Stimulated activated CD4-positive, alpha-beta T cell treated with anti-CD3 and anti-CD28 coated beads, Interleukin-15, amount 100 ng/mL, for 1 hour (primary cell): ENCODE measurements around the gene CEP104.

Experiments used
- DNase-seq, 2 donors: peaks; one replicate each; pipeline ENCODE4 v3.0.0-alpha.2; 2020; ENCODE audit warnings: low read depth in 1 of 2, low spot score in 1 of 2

The CEP104 gene

DNA sequence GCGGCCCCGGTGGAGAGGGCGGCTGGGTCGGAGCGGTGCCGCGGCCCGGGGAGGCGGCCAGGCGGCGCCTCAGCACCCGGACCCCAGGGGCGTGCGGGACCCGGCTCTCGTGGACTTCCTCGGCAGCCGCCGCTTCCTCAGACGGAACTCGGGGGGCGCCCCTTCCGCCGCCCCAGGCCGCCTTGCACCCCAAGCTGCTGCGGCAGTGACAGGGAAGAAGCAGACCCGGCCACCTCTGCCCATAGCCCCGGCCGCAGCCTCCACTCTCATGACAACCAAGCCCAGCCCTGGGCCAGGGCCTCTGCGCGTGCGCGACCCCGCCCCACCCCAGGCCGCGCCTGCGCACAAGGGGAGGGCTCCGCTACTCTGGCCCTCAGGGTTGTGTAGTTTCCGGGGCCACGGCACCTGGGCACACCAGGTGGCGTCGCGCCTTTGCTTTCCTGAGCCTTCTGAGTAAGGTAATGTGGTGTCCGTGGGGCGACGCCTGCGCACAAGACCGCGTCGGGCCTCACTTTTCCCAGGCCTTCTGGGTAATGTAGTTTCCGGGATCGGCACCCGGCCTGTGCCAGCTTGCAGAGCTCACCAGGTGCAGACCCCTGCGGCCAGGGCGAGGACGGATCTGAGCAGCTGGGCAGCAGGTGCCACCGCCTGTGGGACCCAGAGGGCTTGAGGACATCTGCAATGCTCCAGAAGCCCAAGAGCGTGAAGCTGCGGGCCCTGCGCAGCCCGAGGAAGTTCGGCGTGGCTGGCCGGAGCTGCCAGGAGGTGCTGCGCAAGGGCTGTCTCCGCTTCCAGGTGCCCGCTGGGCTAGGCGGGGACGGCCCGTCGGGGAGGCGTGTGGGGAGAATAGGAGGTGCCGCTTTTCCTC is at the start of gene CEP104, which contains the start of gene DFFB:
CEP104 (minus strand) TSS at position 289 of the 868 bp plus-strand sequence. CDS start 4,804 bp downstream, outside the sequence.
DFFB (plus strand) TSS at position 554 of the 868 bp plus-strand sequence; CDS start at position 682, 128 bp downstream.
- peak; percentile 95 to 97 for DNase-seq

DNA sequence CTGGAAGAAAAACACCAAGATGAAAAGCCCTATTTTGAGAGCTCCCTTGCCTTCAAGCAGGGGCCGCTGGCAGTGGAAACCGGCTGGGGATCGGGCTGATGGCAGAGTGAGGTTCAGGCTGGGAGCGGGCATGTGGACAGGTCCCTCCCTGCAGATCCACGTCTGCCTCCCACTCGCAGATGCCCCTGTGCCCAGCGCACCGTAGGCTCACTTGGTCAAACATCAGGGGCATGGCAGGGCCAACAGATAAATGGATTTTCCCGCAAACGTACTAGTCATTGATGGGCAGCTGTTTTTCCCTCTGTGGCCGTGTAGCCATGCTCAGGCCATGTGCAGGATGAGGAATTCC is 49.6 kb upstream of the CEP104 start:
- no peak for DNase-seq

DNA sequence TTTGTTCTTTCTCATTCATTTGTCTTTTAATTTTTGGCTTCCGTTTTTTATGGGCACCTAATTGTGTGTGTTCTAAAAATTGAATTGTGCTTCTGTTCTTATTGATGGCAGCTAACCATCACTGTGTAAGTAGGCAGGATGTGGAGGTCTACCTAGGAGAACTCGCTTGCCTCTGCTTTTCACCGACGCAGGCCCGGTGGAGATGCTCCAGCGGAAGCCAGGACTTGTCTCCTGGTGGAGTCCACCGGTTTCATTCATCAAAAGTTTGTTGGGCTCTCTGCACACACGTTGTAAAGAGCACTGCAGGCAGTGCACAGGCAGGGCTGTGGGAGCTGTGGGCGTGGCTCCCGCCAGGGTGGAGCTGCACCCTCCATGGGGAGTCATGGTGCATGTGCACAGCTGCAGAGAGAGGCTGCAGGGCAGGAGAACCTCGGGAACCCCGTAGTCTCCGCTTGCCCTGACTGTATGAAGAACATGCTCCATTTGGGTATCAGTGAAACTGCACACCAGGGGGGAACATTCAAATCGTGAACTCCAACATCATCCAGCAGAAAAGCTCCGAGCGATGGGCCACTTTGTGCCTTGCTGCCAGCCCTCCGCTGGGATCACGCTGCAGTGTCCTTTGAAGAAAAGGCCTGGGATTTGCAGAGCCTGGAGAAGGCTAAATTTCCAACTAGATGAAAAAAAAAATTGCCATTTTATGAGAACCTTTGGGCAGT is 49.1 kb upstream of the CEP104 start:
- no peak for DNase-seq

DNA sequence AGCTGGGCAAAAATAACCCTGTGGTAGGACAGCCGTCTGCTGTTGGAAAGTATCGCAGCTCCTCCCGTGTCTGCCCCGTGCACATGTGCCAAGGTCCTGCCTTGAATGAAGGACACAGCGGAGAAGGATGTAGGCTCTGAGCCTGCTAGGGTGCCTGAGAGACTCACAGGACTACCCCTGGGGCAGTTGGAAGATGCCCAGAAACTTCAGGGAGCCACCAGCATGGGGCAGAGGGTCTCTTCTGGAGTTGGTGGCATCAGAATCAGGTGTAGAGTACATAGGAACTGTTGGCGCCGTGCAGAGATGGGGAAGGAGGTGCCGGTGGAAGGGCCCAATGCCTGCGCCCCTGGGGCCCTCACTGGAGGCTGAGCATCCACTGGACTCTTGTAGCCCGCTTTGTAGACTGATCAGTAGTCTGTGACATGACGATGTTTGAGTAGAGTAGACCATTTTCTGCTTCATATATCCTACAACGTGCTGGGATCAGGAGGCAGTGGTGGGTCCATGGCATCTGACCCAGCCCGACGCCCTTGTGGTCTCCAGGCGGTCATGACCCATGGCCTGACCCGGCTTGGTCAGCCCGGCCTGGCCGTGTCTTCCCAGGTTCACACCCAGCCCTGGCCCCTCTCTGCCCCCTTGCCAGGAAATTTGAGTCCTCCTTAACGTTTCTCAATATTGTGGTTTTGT is 48.4 kb upstream of the CEP104 start:
- no peak for DNase-seq

DNA sequence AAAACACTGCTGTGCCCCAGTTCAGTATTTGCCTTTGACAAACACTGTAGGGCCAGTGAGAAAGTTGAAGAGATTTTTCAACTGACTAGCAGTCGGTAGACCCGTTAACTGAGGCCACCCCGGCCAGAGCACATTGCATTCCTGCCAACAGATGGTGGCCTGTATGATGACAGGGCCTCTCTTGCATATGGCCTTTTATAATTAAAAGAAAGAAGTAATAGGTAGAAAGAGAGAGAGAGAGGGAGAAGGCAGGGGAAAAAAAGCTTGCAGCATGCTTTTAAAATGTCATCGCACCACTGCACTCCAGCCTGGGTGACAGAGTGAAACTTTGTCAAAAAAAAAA is 47.8 kb upstream of the CEP104 start:
- DNase-seq, result no peak

DNA sequence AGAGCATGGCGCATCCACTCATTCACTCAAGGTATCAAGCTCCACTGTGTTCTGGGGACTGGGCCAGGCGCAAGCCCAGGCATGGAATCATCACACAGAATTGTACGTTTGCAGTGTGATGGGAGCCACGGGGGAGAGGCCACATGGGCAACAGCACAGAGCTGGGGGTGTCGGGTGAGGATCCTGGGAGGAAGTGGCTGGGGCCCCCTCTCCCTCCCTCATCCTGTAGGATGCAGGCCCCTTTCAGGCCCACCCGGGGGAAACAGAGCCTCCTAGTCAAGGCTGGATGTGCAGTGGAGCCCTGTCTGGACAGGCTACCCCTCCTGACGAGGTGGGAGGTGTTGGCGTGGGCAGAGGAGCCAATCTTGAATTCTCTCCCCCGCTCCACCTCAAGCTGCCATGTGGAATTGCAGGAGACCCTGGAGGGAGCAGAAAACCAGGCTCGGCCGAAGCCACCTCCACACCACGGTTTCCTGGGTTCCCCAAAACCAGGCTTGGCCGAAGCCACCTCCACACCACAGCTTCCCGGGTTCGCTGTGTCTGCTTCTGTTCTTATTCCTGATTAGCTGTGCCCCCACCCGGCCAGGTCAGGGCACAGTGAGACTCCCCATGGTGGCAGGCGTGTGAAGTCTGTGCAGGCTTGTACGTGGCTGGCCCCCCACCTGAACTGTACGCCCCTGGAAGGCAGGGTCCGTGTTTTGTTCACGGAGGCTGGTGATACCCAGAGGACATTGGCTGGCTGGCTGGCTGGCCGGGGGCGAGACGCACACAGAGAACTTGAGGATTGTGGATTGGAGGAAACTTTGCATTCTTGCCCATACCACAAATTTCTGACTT is 47.2 kb upstream of the CEP104 start:
- no peak for DNase-seq

DNA sequence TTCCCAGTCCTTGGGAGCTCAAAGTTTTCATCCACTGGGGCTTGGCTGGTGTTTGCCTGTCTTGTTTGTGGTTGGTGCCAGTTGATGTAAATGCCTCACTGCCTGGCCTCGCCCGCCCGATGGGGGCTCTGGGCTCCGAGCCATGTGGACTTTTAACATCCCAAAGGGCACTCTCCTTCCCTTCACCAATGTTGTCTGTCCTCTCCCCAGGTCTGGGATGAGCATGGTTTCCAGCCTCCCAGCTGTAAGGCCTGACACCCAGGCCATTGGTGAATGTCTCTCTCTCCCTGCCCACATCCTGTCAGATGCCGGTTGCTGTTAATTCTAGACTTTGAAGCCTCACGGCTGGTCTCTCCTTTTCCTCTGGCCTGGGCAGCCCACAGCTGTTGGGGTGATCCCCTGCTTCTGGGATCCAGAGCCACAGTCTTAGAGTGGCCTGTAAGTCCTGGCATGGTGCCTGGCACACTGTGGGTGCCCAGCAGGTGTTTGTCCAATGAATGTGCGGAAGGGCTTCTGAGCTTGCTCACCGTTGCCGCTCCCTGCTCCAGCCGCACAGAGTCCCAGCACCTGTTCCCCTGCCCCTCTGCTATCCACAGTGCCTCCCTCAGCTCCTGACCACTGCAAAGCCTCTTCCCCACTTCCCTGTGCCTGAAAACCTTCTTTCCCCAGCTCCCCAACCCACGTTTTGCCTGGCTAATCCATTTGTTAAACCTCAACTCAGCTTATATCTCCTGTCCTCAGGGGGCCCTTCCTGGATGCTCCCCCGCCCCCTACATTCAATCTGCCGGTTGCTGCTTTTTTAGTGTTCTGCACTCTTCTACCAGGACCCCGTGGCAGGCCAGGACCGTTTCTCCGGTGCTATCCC is 46.4 kb upstream of the CEP104 start:
- no peak for DNase-seq

DNA sequence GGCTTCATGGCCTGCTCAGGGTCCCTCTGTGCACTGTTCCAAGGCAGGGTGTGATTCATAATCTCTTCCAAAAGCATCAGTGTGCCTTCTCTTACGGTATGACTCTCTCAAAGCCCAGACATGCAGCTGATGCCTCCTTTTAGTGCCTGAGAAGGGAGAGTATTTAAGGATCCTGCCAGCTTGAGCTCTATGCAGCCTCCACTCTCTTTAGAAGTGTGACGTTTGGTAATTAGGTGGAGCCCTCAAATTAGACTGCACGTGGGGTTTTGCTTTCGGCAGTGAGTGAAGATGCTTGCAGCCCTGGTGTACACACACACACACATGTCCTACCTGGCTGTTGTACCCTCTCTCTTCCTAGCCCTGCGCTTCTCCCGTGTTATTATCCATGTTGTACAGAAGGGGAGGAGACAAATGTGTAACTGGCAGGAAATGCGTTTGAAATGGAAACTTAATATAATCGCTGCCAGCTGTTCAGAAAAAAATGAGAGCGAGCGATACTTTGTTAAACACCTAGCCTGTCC is 45.6 kb upstream of the CEP104 start:
- no peak for DNase-seq

DNA sequence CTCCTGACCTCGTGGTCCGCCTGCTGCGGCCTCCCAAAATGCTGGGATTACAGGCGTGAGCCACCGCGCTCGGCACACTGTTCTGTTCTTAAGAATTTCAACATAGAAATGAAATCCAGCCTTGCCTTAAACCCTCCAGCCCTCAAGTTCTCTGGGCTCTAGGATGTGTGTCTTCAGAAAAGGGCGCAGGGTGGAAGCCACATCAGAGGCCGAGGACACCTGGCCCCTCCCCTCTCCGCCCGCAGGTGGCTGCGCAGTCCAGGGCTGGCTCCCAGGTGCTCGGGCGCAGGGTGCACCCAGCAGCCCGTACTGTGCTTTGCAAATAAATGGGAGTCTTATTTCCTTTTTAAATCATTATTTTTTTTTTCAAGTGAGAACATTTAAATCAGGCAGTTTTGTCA is 45.1 kb upstream of the CEP104 start:
- no peak for DNase-seq

DNA sequence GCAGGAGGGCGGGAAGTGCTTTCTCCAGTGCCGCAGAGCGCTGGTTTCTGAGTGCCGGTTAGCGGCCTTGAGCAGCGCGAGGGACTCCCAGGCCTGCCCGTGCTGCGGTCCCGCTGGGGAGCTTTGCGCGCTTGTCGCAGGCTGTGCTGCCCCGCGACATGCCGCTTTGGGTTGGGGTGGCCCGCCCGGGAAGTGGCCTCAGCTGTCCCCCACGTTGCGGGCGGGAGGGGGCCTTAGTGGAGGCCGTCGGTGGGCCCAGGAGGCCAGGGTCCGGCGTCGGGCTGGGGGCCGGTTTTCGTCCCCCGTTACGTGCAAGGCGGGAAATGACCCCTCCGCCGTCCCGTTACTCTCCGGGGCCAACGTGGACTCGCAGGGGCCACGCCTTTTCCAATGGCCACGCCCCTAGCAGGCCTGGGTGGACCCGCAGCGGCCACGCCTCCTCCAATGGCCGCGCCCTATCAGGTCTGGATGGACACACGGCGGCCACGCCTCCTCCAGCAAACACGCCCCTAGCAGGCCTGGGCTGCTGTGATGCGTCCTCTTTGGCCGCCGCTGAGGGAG is 44.0 kb upstream of the CEP104 start:
- DNase-seq, result peak; percentile 58 to 79

DNA sequence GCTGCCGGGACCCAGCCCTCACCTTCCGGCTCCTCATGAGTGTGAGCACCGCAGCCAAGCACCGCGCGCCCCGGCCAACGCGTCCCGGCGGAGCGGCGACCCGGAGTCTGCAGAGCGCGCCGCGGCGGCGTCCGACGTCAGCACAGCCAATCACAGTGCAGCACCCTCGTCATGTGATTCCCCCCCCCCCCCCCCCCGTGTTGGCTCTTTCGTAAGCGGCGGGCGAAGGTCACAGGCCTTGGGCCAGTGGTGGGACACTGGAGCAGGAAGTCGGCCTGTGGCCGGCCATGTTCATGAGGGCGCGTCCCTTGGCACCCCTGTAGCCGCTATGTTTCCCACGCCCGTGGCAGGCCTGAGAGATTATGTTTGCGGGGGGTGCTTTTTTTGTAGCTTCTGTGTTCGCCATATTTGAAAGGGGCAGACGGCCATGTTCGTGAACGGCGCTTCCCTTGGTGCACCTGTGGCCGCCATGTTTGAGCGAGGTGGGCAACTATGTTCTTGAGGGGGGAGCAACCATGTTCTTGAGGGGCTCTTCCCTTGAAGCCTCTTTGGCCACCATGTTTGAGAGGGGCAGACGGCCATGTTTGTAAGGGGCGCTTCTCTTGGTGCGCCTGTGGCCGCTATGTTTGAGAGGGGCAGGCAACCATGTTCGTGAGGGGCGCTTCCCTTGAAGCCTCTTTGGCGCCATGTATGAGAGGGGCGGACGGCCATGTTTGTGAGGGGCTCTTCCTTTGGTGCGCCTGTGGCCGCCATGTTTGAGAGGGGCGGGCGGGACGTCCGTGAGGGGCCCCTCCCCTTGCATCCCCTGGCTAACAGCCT is 43.3 kb upstream of the CEP104 start, which contains the start of gene C1orf174:
C1orf174 (minus strand) TSS at position 123 of the 819 bp plus-strand sequence; CDS start at position 37, 86 bp downstream.
- DNase-seq, result peak; percentile 86

DNA sequence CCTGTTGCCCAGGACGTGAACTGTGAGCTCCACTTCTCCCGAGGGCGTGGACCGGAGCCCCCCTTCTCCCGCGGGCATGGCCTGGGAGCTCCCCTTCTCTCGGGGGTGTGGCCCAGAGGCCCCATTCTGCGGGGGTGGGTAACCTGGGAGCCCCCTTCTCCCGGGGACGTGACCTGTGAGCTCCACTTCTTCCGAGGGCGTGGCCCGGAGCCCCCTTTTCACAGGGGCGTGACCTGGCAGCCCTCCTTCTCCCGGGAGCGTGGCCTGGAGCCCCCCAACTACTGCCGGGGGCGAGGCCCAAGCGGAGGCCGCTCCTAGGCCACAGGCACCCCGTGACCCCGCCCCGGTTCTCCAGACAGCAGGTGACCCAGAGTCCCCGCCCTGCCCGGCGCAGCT is 42.7 kb upstream of the CEP104 start:
- DNase-seq, result no peak

DNA sequence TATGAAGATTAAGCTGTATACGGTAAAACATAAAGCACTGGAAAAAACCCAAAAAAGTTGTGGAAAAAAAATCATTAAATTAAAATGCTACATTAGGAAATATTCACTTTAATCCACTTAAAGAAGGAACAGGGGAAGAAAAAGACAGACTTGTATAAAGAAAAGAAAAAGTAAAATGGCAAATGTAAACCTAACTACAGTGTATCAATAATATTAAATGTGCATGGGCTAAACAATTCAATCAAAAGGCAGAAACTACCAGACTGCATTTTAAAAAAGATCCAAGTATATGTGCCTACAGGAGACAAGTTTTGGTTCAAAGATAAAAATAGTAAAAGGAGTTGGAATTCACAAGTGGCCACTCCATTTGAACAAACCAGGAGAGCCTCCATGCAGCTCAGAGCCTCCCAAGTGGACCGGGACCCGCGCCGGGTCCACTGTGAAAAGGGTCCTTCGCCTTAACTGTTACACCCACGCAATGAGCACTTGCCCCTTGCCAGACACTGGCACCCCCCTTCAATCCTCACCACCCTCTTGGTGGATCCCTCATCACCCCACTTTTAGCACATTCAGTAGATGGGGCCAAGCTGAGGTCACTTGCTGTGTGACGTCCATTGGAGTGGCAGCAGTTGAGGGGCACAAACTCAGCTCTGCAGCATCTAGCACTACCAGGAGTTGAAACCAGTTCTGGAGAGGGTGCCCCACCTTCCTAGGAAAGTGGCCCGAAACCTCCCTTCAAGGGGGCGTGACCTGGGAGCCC is 42.2 kb upstream of the CEP104 start:
- no peak for DNase-seq

DNA sequence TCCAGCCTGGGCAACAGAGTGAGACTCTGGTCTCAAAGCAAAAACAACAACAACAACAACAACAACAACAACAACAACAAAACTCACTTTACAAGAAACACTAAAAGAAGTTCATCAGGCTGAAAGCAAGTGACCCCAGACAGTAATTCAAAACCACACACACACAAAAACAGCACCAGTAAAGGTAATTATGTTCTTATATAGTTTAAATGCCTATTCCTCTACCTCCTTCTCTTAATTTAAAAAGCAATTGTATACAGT is 41.4 kb upstream of the CEP104 start:
- no peak for DNase-seq

DNA sequence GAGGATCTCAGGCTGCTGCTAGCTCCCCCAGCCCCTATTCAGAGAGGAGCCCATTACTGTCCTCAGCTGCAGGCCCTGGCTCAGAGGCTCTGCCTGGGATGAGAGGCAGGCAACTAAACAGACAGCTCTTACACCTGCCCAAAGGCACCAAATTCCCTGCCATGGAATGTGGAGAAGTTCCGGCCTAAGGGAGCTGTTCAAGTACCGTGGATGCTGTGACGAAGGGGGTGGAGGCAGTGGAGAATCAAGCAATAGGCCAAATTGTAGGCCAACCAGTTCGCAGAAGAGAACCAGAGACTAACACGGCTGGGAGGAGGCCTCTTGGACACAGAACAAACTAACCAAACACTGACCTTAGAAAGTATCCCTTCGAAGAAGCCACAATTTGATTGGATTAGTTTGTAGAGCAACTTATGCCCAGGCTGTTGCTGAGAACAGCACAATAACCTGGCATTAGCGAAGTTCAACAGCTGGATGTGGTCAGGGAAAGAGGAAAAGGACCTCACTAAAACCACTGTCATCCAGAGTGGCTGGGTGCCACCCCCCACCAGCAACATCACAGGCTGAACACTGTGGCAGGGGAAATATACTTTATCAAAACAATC is 39.5 kb upstream of the CEP104 start:
- DNase-seq, result no peak

DNA sequence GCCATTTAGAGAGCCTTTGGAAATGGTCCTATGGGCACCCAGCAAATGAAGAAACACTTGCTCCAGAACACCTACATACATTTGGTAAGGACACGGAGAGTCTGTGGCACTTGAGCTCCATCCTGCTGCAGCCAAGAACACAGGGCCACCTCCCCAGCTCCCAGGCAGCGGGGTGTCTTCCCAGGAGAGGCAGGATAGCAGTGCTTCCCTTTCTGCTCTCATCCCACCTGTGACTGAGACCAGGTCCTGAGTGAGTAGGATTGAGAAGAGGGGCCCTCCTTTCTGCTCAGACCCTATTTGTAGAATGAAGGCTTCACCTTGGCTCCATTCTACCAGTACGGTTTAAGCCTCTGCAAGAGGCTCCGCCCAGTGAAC is 38.9 kb upstream of the CEP104 start:
- no peak for DNase-seq

DNA sequence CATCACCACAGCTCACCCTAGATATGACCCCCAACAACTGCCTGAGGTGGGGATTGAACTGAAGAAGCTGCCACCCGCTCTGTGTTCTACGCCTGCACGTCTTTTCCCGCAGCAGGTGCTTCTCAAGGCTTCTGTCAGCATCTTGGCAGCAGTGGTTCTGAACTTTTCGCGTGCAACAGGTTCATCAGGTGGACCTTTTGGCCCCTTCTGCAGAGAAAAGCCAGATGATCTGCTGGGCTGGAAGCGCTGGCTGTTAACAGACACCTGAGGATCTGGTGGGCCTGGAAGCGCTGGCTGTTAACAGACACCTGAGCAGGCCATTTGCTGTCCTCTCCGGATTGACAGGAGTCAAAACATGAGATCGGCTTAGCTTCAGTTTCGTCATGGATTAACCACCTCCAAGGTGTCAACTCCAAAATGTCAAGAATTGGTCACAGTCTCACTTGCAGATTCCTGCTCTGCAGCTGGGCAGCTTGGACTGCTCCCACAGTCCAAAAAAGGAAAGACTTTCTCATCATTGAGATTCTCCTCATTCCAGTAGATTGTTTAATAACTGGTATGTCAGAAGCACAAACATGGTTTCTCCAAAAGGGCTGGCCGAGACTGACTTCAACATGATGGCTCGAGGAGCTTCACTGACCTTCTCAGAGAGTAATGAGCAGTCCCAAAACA is 38.4 kb upstream of the CEP104 start:
- DNase-seq, result no peak
